K562 (cell line): Measurements from ENCODE around the gene OSGEP. TPM values are rescaled to one million over a fixed set of nuclear protein-coding genes. Genes with fewer than 3 reads are reported as not detected.

ENCODE experiments used
- ATAC-seq: fragments of 200-7000 bp; cut with Tn5 transposase; 3 replicates; pipeline ENCODE4 v1.9.1; 2020; ENCODE audit warnings: moderate library complexity
- BruUV-seq: library from RNA; stranded (reverse); fragments of 400-500 nt; replicated peaks from 2 replicates; lab custom pipeline; 2021; lab: Mats Ljungman, UMichigan
- CTCF ChIA-PET: fragments of 300-600 bp; formaldehyde crosslinking; extraction: SDS; loops from one replicate; lab custom pipeline; 2021; ENCODE audit warnings: low intra/inter-chr PET ratio; lab: Yijun Ruan, JAX
- POLR2A ChIA-PET: fragments of 300-600, 350-650 bp; sonication (Branson Sonifier 250); formaldehyde crosslinking; extraction: SDS; loops from one replicate; lab custom pipeline; 2021; ENCODE audit warnings: antibody characterized with exemption, inconsistent platforms; lab: Yijun Ruan, JAX
- DNase-seq, 4 experiments: peaks; one replicate each; pipeline versions ENCODE4 v3.0.0 to v3.0.0-alpha.2; 2011 to 2018; ENCODE audit warnings: low spot score in 3 of 4, mixed read lengths in 3 of 4; ENCODE audit errors: extremely low read depth in 1 of 4
- FAIRE-seq: peaks from 2 replicates; lab custom pipeline; 2011; peaks lifted over from hg19 to GRCh38; lab: Jason Lieb, UNC
- H2AFZ ChIP-seq: 2 replicates; pipeline ENCODE4 v1.6.0; 2011; ENCODE audit warnings: low read depth, low read length, control low read depth, inconsistent platforms
- H3K27ac ChIP-seq: fragments of 200-600 bp; 3 replicates; pipeline ENCODE4 v1.8.0; 2011; ENCODE audit warnings: low read depth, mild to moderate bottlenecking, control low read depth, inconsistent platforms, low read length, moderate library complexity, mixed read lengths; ENCODE audit errors: extremely low read depth
- H3K27me3 ChIP-seq, 2 experiments: fragments of 300-600 bp in 1 of 2; 2 replicates in 1 of 2; 3 replicates in 1 of 2; pipeline versions ENCODE4 v1.6.0 to v1.8.0; 2011; ENCODE audit warnings: inconsistent platforms in 2 of 2, low read length in 2 of 2, mild to moderate bottlenecking in 1 of 2, mixed read lengths in 1 of 2, moderate library complexity in 1 of 2; ENCODE audit not compliant: control insufficient read depth in 2 of 2, insufficient read depth in 2 of 2
- H3K36me3 ChIP-seq: fragments of 300-600 bp; 3 replicates; pipeline ENCODE4 v1.8.0; 2011; ENCODE audit warnings: mild to moderate bottlenecking, low read length, inconsistent platforms; ENCODE audit not compliant: control insufficient read depth, insufficient read depth
- H3K4me1 ChIP-seq, 2 experiments: fragments of 200-600 bp in 1 of 2; replicated peaks in 1 of 2; 2 replicates in 1 of 2; 3 replicates in 1 of 2; pipeline versions ENCODE4 v1.5.1 to v1.8.0; 2011; ENCODE audit warnings: inconsistent platforms in 2 of 2, low read length in 2 of 2, mild to moderate bottlenecking in 1 of 2, mixed read lengths in 1 of 2, moderate library complexity in 1 of 2; ENCODE audit not compliant: control insufficient read depth in 2 of 2, insufficient read depth in 2 of 2
- H3K4me2 ChIP-seq: 2 replicates; pipeline ENCODE4 v1.6.1; 2011; ENCODE audit warnings: low read length, control low read depth, inconsistent platforms, mixed read lengths; ENCODE audit not compliant: insufficient read depth
- H3K4me3 ChIP-seq: fragments of 200-600 bp; sonication (generic), shearing (Covaris generic); 2 replicates; pipeline ENCODE4 v1.5.1; 2016; ENCODE audit warnings: control low read depth, inconsistent platforms
- H3K79me2 ChIP-seq: fragments of 200-600 bp; 3 replicates; pipeline ENCODE4 v1.8.0; 2011; ENCODE audit warnings: low read length, inconsistent platforms; ENCODE audit not compliant: control insufficient read depth, insufficient read depth
- H3K9ac ChIP-seq, 2 experiments: 2 replicates each; pipeline versions ENCODE4 v1.6.0 to v1.6.1; 2011; ENCODE audit warnings: low read depth in 2 of 2, low read length in 2 of 2, control low read depth in 1 of 2, inconsistent platforms in 1 of 2, mild to moderate bottlenecking in 1 of 2, mixed read lengths in 1 of 2; ENCODE audit not compliant: insufficient read depth in 1 of 2
- H3K9me1 ChIP-seq: one replicate; pipeline ENCODE4 v1.6.0; 2011; ENCODE audit warnings: inconsistent platforms, mild to moderate bottlenecking, low read length, moderate library complexity; ENCODE audit not compliant: control insufficient read depth, insufficient read depth
- H3K9me3 ChIP-seq: replicated peaks from 2 replicates; pipeline ENCODE4 v1.5.1; 2011; ENCODE audit warnings: low read depth, low read length, inconsistent platforms; ENCODE audit not compliant: control insufficient read depth, insufficient read depth
- H4K20me1 ChIP-seq: replicated peaks from 2 replicates; pipeline ENCODE4 v1.6.1; 2011; ENCODE audit warnings: low read length, inconsistent platforms, mixed read lengths; ENCODE audit not compliant: control insufficient read depth, insufficient read depth
- BRD9 ChIP-seq: fragments of 450-650 bp; IDR thresholded peaks from 2 replicates; pipeline ENCODE4 v1.6.1; 2018; ENCODE audit warnings: low read depth; ENCODE audit not compliant: partially characterized antibody
- DIDO1 ChIP-seq: fragments of 450-650 bp; IDR thresholded peaks from 2 replicates; pipeline ENCODE4 v1.6.1; 2016; ENCODE audit warnings: low read depth, missing biosample characterization, missing genetic modification characterization
- JUN ChIP-seq, 2 experiments: sonication (generic) in 1 of 2; formaldehyde crosslinking in 1 of 2; IDR thresholded peaks; 2 replicates each; pipeline versions ENCODE4 v1.6.1 to v1.8.0; 2012 to 2022; ENCODE audit warnings: borderline replicate concordance in 2 of 2, mild to moderate bottlenecking in 2 of 2, improper control_type of control experiment in 1 of 2, low read depth in 1 of 2, low read length in 1 of 2, missing genetic modification reagents in 1 of 2
- KAT7 ChIP-seq: sonication (generic); formaldehyde crosslinking; IDR thresholded peaks from 2 replicates; pipeline ENCODE4 v1.8.0; 2022; ENCODE audit warnings: missing genetic modification reagents, mild to moderate bottlenecking, borderline replicate concordance
- SMAD2 ChIP-seq: fragments of 150-350 bp; IDR thresholded peaks from 2 replicates; pipeline ENCODE4 v1.6.1; 2014; ENCODE audit warnings: low read depth, mild to moderate bottlenecking, low read length
- TGIF2 ChIP-seq: sonication (generic); formaldehyde crosslinking; IDR thresholded peaks from 2 replicates; pipeline ENCODE4 v1.8.1; 2022; ENCODE audit warnings: mild to moderate bottlenecking, missing genetic modification reagents, moderate library complexity
- ZKSCAN8 ChIP-seq: fragments of 200-800 bp; sonication (Bioruptor generic); IDR thresholded peaks from 2 replicates; pipeline ENCODE4 v1.6.1; 2016; ENCODE audit warnings: missing genetic modification characterization, missing compliant biosample characterization
- ZNF133 ChIP-seq: fragments of 250-450 bp; sonication (Bioruptor Pico); IDR thresholded peaks from 2 replicates; pipeline ENCODE4 v1.4.0; 2020; ENCODE audit warnings: mild to moderate bottlenecking
- ZSCAN29 ChIP-seq: fragments of 450-650 bp; IDR thresholded peaks from 2 replicates; pipeline ENCODE4 v1.6.1; 2017
- WGBS: fragments of 100-300 bp; shearing (Covaris generic); methylation state at CpG from one replicate; pipeline ENCODE4 v1.1.6; 2016; ENCODE audit warnings: low coverage, mixed read lengths; ENCODE audit not compliant: insufficient coverage; ENCODE audit errors: missing lambda C conversion rate; 5-methylcytosine and 5-hydroxymethylcytosine counted together
- in situ Hi-C: fragments of 300-500 bp; cut with MboI; formaldehyde crosslinking; loops from 4 replicates; pipeline ENCODE4 v1.15.0; 2018; ENCODE audit warnings: inconsistent platforms, mixed read lengths
- intact Hi-C: fragments of 100-400 bp; cut with micrococcal nuclease; formaldehyde crosslinking; loops from 2 replicates; pipeline ENCODE4 v1.14.2; 2022
- polyA plus RNA-seq, 8 experiments: library from polyadenylated mRNA; depleted of rRNA in 4 of 8; stranded (reverse) in 5 of 8; unstranded in 3 of 8; fragments of >200 nt; fragmentation: Nextera tagmentation in 2 of 8; fragmentation: Illumina TruSeq in 1 of 8; extraction: Ambion mirVana in 2 of 8; extraction: Trizol in 1 of 8; gene quantifications; 2 replicates each; pipeline versions ENCODE4 v1.2.1 to v1.2.3, GENCODE V29; 2011 to 2014; ENCODE audit warnings: inconsistent platforms in 1 of 8, missing spikeins in 1 of 8
- total RNA-seq, 7 experiments: library from RNA; depleted of rRNA in 6 of 7; stranded (reverse); fragments of >200 nt in 6 of 7; fragmentation: Illumina TruSeq in 2 of 7; extraction: Trizol in 2 of 7; gene quantifications; 2 replicates each; pipeline versions ENCODE4 v1.2.1 to v1.2.3, GENCODE V29; 2011 to 2021; ENCODE audit warnings: low replicate concordance in 1 of 7
- TF ChIP-seq, protein P1 (sequence below): fragments of 450-650 bp; IDR thresholded peaks from 2 replicates; pipeline ENCODE4 v1.6.1; 2014; ENCODE audit warnings: low read depth, mild to moderate bottlenecking, moderate library complexity, borderline replicate concordance

Gene OSGEP
- total and polyA plus RNA-seq, 9 of the 15 experiments (the other 6 are each of a cell fraction or from before 2014, with no cell fraction given), result 32.1 to 59.2 (median 44.1) TPM

DNA sequence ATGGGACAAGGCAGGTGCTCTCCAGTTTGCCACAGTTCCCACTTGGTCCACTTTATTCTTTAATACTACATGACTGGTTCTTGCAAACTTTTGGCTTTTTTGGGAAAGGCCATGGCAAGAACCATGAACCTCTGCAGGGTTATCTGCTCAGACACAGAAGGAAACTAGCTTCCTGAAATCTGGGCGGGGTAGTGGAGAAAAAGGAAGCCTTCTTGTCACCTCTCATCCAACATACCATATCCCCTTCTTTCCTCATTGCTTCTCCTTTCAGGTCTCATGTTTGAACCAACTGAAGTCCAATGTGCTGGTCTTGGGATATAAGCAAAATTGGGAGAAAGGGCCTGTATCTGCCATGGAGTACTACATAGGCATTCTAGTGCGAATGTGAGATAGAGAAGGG lies 13.2 kb downstream of the OSGEP start:
- no TSS peak for BruUV-seq
- FAIRE-seq, result no peak
- 63% methylated on average over 2 of the region's 2 CpGs for WGBS
- TF ChIP-seq ZSCAN29 (no peak), SMAD2 (no peak), JUN (IDR thresholded peaks at IDR 0.05; ENCODE audit: borderline replicate concordance, low read depth, low read length) (no peak), JUN (CRISPR knock-in tag; IDR thresholded peaks at IDR 0.05; ENCODE audit: borderline replicate concordance) (no peak), BRD9 (no peak), DIDO1 (no peak), ZKSCAN8 (CRISPR knock-in tag) (no peak), TGIF2 (CRISPR knock-in tag) (no peak), KAT7 (CRISPR knock-in tag) (no peak), ZNF133 (no peak)
- TF ChIP-seq, protein P1, sequence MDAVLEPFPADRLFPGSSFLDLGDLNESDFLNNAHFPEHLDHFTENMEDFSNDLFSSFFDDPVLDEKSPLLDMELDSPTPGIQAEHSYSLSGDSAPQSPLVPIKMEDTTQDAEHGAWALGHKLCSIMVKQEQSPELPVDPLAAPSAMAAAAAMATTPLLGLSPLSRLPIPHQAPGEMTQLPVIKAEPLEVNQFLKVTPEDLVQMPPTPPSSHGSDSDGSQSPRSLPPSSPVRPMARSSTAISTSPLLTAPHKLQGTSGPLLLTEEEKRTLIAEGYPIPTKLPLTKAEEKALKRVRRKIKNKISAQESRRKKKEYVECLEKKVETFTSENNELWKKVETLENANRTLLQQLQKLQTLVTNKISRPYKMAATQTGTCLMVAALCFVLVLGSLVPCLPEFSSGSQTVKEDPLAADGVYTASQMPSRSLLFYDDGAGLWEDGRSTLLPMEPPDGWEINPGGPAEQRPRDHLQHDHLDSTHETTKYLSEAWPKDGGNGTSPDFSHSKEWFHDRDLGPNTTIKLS, result no peak
- TF ChIP-seq, all 486 proteins: peak for 0
- Histone ChIP-seq H3K9ac (no peak overlapping the region), H3K4me1 (peaks cover 0 to 6% of the 10 kb centered on the region in 2 experiments; a peak in 3 of 5 replicates), H3K9me1 (no peaks in the 10 kb centered on the region), H3K27me3 (no peaks in the 10 kb centered on the region), H2AFZ (no peak overlapping the region), H3K36me3 (peaks cover 11% of the 10 kb centered on the region; the same call in 2 of the 3 replicates), H3K79me2 (no peaks in the 10 kb centered on the region), H3K27ac (no peak overlapping the region), H3K4me3 (no peak overlapping the region), H3K9me3 (no peaks in the 10 kb centered on the region), H3K4me2 (no peak overlapping the region), H4K20me1 (no peaks in the 10 kb centered on the region)
- ATAC-seq (no peak), DNase-seq (no peak)
- intact Hi-C loops (no loop called here), in situ Hi-C loops (no loop called here)
- ChIA-PET POLR2A (interaction anchor here (0.7 to 2.1 kb wide), 4 partner anchors 8 to 19 kb away, joined by 3 to 10 read pairs (median 4); partner anchors contain the start of genes APEX1 and OSGEP), CTCF (no interaction called here)
